Stimulated activated CD8-positive, alpha-beta memory T cell treated with anti-CD3 and anti-CD28 coated beads, Interleukin-12 subunit alpha, Interleukin-12 subunit beta, amount 100 ng/mL, for 24 hours (primary cell): Measurements from ENCODE around the gene ROCK2.
"Not testable (repeated sequence)": the region's sequence is repeated elsewhere in the genome, so short reads cannot be mapped to it uniquely, and the experiment has no call there.

Source experiments
- DNase-seq: peaks from one replicate; pipeline ENCODE4 v3.0.0-alpha.2; 2020; ENCODE audit errors: extremely low read depth

ROCK2 gene

DNA sequence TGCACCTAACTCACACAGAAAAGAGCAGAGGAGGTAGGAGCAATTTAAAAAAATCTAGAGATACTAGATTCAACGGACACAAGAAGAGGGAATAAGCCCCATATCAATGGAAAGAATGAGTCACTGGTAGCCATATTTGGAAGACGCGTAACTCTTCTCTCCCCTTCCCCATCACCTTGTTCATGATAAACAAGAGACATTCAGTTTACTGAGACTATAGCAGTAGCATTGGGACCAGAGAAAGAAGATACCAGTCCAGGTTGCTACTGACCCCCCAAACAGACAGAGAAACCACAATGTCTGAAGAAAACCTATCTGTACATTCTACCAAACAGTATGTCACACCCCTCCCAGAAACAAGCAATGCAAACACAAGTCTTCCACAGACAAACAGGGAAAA, 108.1 kb downstream of the ROCK2 start:
- no peak for DNase-seq

DNA sequence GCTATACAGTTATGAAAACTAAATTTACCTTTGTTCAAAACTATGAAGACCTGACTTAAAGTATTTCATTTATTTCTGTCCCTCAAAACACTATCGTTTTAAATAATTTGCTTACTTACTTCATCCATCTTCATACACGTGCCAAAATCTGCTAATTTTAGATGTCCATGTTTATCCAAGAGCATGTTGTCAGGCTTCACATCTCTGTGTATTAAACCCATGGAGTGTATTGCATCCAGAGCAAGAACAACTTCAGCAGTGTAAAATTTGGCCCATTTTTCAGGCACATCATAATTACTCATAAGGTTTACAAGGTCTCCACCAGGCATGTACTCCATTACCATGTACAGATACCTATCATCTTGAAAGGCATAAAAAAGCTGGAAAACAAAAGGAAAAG, 108.9 kb downstream of the ROCK2 start:
- DNase-seq, result no peak

DNA sequence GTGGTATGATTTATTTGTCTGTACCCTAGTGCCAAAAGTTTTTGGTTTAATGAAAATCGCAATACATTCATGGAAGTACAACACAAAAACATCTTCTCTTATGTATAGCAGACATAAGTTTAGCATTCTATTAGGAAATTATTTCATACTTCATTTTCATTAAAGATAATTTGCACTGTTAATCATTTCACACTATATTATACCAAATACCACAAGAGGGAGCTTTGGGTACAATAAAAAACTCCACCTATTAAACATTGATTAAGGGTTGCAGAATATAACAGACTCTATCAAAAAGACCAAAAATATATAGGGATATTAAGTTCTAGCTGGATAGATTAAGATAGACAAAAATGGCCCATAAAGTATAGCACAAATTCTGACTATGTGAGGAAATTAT, 110.1 kb downstream of the ROCK2 start:
- DNase-seq, result no peak

DNA sequence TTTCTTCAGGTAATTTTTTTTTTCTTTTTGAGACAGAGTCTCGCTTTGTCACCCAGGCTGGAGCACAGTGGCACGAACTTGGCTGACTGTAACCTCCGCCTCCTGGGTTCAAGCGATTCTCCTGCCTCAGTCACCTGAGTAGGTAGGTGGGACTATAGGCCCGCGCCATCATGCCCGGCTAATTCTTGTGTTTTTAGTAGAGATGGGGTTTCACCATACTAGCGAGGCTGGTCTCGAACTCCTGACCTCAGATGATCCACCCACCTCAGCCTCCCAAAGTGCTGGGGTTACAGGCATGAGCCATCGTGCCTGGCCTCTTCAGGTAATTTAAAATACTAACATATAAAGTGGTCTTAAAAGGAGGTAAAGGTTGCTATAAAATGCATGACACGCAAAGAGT, 113.2 kb downstream of the ROCK2 start:
- not testable (repeated sequence) for DNase-seq

DNA sequence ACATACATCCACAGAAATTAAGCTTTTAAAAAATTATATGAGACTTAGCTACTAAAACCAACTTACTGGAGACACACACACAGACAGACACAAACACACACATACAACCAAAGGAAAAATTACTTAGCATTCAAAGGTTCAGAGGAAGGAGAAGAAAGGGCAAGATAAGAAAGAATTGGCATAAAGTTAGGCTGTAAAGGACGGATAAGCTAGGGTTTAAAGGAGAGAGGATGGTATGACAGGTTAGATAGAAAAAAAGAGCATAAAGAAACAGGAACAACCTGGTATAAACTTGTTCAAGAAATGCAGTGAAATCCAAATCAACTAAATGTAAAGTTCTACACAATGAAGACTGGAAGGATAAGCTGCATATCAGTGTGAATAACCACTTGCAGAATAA, 115.7 kb downstream of the ROCK2 start:
- DNase-seq, result no peak

DNA sequence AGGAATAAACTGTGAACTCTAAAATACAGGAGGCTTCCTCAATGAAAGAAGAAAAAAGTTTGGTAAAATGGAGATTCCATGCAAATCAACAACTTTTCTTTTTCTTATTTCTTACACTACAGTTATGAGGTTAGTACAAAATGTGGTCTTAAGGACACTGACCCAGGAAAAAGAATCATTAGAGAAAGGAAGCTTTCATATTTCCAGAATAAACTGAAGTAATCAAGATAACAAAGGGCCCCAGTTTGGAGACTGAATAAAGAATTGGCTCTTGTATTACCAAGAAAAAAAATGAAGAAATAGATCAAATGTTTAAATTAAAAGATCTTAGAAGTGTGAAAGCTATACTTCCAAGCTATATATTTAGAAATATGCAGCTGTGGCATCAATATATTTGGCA, 116.8 kb downstream of the ROCK2 start:
- no peak for DNase-seq

DNA sequence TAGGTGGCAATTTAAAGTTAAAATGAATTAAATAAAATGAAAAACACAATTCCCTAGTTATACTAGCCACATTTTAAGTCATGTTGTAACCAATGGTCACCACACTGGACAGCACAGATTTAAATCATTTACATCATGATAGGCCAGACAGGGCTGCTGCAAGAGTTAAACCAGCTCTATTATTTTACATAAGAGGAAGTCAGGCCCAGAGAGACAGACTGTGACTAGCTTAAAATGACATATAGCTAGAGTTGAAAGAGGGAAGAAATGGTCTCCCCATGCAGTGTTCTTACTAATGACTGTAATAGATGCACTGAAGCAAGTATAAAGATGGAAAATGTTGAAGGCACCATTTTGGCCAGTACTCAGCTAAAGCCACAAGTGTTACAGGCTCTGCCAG, 119.5 kb downstream of the ROCK2 start:
- no peak for DNase-seq

DNA sequence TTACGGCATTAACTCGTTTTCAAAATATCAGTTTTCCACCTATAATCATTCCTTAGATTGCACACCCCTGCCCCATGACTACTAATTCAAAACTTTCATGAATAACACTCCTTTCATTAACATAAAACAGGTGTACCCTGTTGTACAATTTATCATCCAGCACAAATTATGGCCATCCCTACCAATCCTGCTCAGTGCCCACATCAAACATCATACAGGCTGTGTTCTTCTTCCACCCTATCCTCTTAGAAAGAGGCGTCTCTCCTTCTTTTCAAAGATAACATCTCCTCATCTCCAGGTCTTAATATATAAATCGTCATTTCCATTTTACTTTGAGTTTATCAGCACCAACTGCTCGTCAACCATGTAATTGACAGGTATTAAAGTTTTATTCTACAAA, 121.6 kb downstream of the ROCK2 start:
- DNase-seq, result no peak

DNA sequence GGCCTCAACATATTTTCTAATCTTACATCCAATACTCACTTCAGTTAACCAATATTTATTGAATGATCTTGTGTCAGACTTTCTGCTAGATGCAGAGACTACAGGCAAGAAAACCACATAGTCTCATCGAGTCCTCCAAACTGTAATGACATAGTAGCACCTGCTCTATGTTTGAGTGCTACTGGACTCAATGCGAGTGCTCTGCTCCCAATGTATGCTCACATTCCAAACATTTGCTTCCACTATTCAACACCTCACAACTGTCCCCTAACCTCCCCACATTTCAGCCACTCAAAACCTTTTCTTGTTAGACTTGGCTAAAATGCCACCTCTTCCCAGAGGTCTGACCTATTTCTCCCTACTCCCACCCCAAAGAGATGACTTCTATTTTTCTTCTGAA, 124.0 kb downstream of the ROCK2 start:
- DNase-seq, result no peak

DNA sequence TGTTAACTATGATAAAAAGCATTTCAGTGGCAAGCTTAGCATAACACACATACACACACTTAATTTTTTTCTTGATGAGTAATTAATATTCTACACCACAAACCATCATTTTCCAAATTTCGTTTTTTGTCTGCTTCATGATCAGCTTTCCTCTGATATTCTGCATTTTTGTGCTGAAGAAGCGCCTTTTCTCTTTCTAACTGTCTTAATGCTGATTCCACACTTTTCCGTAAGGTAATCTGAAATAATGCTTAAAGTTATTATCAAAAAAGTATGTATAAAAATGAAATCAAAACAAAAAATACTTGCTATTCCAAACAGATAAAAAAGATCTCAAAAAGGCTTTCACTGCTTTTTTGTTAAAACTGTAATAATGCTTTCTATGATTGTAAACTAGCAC, 129.0 kb downstream of the ROCK2 start:
- no peak for DNase-seq

DNA sequence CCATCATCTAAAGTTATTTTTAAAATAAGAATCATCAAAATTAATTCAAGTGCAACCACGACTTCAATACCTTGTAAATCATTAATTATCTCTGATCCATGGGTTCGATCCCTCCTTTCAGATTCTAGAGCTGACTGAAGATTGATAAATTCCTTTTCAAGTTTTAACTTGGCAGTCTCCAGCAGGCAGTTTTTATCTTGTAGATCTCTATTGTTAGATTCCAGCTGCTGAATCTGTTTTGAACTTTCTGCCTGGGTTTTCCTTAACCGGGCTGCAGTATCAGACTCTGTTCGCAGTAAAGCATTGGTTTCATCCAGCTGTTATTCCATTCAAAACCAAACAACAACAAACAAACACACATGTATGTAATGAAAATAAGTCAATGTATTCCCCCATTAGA, 129.7 kb downstream of the ROCK2 start:
- DNase-seq, result no peak

DNA sequence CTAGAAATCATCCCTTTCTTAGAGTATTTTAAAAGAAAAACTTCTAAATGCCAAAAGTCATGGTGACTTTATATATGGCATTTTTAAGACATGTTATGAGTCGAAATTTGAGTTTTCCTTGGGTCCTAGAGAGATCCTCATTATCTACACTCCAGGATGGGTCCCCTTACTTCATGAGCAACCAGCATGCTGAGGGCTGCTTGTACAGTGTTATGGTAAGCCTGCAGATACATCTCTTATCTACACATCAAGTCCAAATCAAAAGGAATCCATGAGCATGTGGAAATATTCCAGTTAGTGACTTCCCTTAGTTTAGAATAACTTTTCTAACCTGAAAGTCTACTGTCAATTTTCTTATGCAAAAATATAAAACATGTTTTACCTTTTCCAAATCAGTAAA, 130.5 kb downstream of the ROCK2 start:
- no peak for DNase-seq

DNA sequence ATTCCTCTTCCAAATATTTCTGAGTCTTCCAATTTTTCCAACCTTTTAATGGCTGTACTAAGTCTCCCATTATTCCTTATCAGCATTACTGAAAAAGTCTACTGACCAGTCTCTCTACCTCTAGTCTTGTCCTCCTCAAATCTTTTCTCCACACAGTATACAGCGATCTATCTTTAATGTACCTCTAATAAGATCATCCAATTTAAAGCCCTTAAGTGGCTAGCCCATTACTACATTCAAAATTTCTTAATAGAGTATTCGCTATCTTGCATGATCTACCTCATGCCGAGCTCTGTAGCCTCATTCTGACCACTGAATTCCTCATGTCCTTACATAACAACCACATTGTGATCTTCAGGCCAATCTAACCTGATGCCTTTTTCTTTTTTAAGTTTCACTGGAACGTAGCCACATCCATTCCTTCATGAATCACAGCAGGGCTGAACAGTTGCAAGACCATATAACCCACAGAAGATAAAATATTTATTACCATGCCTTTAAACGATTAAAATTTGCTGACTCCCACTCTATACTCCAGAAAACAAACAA, 131.3 kb downstream of the ROCK2 start:
- DNase-seq, result no peak

DNA sequence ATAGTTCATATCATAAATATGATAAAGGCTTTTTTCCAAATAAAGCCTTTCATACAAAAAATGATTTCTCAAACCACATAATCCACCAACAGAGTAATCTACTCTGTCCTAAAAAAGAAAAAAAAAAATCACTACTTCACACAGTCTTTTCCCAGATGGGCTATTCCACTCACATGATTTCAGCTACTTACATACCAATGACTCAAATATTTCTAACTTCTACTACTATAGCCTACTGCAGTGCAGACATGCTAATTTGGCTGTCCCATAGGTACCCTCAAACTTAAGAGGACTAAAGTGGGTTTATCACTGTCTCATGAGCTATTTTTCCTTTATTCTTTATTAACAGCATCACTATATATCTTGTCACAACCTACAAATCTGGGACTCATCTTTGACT, 131.8 kb downstream of the ROCK2 start:
- DNase-seq, result no peak

DNA sequence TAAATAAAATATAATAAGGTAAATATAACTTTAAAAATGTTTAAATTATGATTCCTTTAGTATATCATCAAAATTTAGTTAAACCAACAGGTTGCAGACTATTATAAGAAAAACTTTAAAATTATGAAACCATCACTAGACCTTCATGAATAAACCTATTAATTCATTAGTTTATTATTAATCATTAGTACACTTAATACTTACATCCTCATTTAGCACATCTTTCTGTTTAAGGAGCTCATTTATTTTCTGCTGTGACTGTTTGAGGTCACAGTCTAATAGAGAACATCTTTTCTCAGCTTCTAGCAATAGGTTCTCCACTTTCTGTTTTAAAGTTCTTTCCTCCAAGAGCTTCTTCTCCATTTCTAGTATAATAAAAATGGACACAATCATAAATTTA, 136.4 kb downstream of the ROCK2 start:
- no peak for DNase-seq

DNA sequence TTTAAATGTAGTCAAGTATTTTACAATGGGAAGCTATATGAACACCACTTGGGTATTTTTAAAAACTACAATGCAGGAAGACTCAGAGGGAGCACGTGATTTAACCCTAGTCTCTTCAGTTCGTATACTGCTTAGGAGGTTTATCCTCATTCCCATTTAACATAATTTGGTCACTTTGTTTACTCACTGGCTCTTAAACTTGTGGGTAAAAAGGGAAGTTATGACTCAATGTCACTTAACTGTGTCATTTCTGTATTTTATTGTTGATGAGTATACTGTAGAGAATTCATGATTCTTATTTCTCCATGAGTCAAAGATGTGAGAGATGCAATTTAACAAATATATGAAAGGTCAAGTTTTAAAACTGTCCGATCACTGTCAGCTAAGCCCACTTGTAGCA, 141.0 kb downstream of the ROCK2 start:
- DNase-seq, result no peak

DNA sequence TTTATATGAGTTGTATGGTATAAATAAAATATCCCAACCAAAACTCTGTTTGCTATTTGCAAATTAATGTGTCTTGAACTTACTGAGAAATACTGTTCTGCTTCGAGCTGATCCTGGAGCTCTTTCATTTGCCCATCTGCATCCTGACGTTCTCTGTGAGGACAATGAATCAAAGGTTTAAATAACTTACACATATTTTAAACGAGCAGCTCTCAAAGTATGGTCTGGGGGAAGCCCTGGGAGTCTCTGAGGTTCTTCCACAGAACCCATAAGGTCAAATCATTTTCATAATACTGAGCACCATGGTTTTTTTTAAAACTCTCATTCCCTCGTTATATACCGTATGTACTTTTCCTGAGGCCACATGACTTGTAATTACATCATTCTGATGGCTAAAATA, 142.5 kb downstream of the ROCK2 start:
- no peak for DNase-seq

DNA sequence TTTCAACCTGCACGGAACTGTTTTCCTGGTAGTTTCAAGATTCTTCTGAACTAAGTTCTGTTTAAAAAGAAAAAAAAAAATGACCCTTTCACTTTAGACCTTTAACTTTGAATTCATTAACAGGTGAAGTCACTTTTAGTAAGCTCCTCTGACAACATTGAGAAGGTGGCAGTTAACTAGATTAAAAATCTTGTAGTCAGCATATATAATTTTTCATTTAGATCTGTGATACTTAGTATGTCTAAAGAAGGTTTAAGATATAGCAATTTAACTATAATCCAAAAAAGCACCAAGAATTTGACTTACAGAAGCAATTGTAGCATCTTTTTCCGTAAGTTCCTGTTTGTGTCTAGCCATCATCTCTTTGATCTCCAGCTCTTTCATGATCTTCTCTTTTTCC, 143.8 kb downstream of the ROCK2 start:
- DNase-seq, result no peak

DNA sequence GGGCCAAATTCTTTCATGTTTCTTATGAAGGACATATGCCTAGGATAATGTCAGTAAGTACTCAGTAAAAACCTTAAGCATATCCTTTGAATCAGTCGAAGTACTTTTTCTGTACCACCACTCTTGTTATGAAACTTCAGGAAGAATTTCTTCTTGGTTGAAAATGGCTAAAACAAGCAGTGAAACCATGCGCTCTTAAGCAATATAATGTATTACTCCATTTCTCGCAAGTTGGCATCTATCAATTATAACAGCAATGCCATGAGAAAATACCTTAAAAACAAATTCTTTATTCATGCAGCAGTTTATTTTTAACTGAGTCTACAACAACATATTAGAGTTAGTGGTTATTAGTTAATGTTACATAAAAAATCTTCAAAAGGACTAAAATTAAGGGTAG, 148.2 kb downstream of the ROCK2 start:
- no peak for DNase-seq

DNA sequence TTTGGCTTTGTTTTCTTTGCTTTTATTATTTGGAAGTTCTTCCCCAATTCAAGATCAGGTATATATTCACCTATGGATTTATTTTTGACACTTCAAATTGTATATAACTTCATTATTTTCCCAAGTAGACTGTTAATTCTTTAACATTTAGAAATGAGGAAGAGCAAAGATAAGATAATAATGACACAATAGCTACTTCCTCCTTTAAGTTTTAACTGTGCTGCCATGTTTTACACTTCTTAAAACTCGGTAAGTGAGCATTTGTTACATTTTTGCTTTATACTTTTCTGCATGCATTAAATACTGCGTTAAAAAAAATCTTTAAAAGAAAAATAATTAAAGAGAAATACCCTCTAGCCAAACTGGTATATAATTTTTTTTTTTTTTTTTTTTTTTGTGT, 156.7 kb downstream of the ROCK2 start:
- no peak for DNase-seq

DNA sequence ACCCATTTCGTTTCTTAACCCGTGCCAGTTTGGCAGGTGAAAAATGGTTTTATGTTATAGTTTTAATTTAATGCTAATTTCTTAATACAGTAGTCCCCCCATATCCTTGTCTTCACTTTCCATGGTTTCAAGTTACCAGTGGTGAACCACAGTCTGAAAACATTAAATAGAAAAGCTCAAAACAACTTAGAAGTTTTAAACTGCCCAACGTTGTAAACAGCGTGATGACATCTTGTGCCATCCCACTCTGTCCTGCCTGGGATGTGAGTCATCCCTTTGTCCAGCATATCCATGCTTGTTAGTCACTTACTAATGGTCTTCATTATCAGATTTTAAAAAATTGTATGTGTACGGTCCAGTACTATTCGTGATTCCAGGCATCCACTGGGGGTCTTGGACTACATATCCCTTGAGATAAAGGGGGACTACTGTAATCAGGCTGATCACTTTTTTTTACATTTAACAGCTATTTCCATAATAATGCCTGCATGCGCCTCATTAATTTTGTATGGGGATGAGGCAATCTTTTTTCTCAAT, 157.3 kb downstream of the ROCK2 start:
- no peak for DNase-seq

DNA sequence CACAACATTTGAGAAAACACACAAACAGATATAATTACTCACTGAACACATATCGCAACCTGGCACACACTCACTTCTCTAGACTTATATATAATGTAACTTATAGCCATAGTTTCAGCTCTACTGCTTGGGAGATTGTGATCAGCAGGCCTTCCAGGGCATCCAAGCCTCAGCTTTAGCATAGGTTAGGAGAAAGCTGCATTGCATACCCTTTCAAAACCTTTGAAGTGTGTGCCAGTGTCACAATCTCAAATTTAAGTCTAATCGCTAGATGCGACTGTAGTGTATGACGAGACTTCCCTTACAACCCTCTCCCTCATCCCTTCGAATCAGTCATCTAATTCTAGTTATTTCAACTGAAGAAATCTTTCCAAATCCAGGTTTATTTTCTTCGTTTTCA, 158.3 kb downstream of the ROCK2 start:
- DNase-seq, result no peak

DNA sequence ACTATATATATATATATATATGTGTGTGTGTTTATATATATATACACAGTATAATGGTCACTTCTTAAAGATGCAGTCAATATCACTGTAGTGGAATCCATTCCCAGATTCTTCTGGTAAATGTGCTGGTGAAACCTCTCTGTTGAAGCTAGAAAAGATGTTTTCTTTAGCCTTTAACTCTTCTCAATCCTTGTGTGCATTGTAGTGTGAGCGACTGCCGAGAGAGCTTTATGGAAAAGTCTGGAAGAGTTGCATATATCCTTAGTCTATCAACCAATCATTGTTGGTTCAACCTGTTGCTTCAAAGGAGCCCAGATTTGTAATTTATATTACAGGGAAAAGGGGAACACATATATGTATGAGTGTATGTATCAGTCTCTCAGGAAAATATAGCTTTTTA, 161.5 kb downstream of the ROCK2 start:
- no peak for DNase-seq

DNA sequence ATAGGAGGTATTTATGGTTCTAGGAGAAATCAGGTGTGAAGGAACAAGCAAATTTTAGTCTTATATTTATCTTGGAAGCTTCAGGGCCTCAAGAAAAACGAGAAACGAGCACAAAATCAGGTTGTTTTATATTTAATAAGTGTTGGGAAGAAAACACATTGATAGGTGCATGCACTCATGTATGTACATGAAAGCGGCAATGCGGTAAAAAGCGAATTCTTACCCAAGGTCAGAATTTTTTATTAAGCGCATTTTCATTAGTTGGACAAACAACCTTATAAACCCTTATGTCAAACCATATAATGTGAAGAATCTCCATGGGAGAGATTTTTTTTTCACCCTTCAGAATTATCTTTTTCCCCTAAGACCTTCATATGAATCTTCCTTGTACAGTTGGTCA, 163.8 kb downstream of the ROCK2 start:
- DNase-seq, result no peak

DNA sequence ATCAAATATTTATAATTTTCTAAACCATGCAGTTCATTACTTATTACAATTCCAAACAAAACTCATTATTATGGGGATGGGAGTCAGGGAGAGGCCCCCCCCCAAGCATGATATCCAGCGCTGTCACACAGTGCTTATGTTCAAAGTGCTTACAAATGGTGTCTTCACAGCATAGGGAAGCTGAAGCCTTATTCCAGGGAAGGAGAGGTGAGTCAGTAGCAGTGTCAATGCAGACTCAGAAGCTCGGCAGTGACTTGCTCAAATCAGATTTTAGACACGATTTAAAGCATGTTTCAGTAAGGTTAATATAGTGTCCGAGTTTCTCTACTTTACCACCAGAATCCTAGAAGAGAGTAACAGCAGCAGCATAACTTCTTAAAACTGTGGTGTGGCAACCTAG, 164.5 kb downstream of the ROCK2 start:
- DNase-seq, result no peak
